Osteocyte (in vitro differentiated cells): ENCODE measurements around the gene NAPA. TPM values are rescaled to one million over a fixed set of nuclear protein-coding genes. Genes with fewer than 3 reads are reported as not detected.

Source experiments
- DNase-seq: peaks from one replicate; pipeline ENCODE4 v3.0.0; 2021; ENCODE audit warnings: mixed read lengths; ENCODE audit not compliant: unreplicated experiment; ENCODE audit errors: extremely low spot score
- H3K27ac Mint-ChIP-seq: one replicate; pipeline ENCODE4 v1.8.0; 2021; ENCODE audit warnings: mild to moderate bottlenecking, mixed read lengths; ENCODE audit not compliant: unreplicated experiment
- H3K27me3 Mint-ChIP-seq: one replicate; pipeline ENCODE4 v1.8.0; 2021; ENCODE audit warnings: mixed read lengths; ENCODE audit not compliant: unreplicated experiment
- H3K36me3 Mint-ChIP-seq: one replicate; pipeline ENCODE4 v1.8.0; 2021; ENCODE audit warnings: mixed read lengths; ENCODE audit not compliant: unreplicated experiment
- H3K4me1 Mint-ChIP-seq: one replicate; pipeline ENCODE4 v1.8.0; 2021; ENCODE audit warnings: mixed read lengths; ENCODE audit not compliant: unreplicated experiment
- H3K4me3 Mint-ChIP-seq: one replicate; pipeline ENCODE4 v1.8.0; 2021; ENCODE audit warnings: mild to moderate bottlenecking, moderate library complexity, mixed read lengths; ENCODE audit not compliant: unreplicated experiment
- H3K9me3 Mint-ChIP-seq: one replicate; pipeline ENCODE4 v1.8.0; 2021; ENCODE audit warnings: mixed read lengths; ENCODE audit not compliant: unreplicated experiment
- CTCF ChIP-seq: fragments of 200-600 bp; sonication (generic); IDR thresholded peaks from 2 replicates; pipeline ENCODE4 v1.5.0; 2021; ENCODE audit warnings: antibody characterized with exemption, mild to moderate bottlenecking, moderate library complexity
- total RNA-seq: library from RNA; stranded (reverse); gene quantifications from 2 replicates; pipeline ENCODE4 v1.2.1, GENCODE V29; 2021

Gene NAPA
- total RNA-seq, 1 donor from 2014 or later: 104 TPM

- no peak for TF ChIP-seq CTCF
- no peaks in the 10 kb centered on the region for H3K36me3 Mint-ChIP-seq
- no peaks in the 10 kb centered on the region for H3K9me3 Mint-ChIP-seq
- no peak for DNase-seq
- peaks cover 31% of the 10 kb centered on the region for H3K27me3 Mint-ChIP-seq
- no peak overlapping the region for H3K4me3 Mint-ChIP-seq
- H3K27ac Mint-ChIP-seq: no peak overlapping the region
- peaks cover 5% of the 10 kb centered on the region for H3K4me1 Mint-ChIP-seq
Observed at GRCh38 chr19:47471381-47471732, 43.5 kb downstream of the NAPA start.

GRCh38 chr19:47470447-47471195, 44.2 kb downstream of the NAPA start:
- Mint-ChIP-seq H3K27me3 (peaks cover 34% of the 10 kb centered on the region), H3K36me3 (no peaks in the 10 kb centered on the region), H3K27ac (no peak overlapping the region), H3K4me1 (peaks cover 5% of the 10 kb centered on the region), H3K4me3 (no peak overlapping the region), H3K9me3 (no peaks in the 10 kb centered on the region)
- no peak for DNase-seq
- no peak for TF ChIP-seq CTCF

GRCh38 chr19:47469719-47470118, 45.1 kb downstream of the NAPA start:
- Mint-ChIP-seq H3K9me3 (no peaks in the 10 kb centered on the region), H3K4me1 (peaks cover 5% of the 10 kb centered on the region), H3K4me3 (no peak overlapping the region), H3K27me3 (peaks cover 40% of the 10 kb centered on the region), H3K36me3 (no peaks in the 10 kb centered on the region), H3K27ac (no peak overlapping the region)
- TF ChIP-seq CTCF: no peak
- no peak for DNase-seq

- no peaks in the 10 kb centered on the region for H3K9me3 Mint-ChIP-seq
- no peaks in the 10 kb centered on the region for H3K36me3 Mint-ChIP-seq
- peaks cover 5% of the 10 kb centered on the region for H3K4me1 Mint-ChIP-seq
- no peak for DNase-seq
- TF ChIP-seq CTCF: no peak
- H3K27me3 Mint-ChIP-seq: peaks cover 44% of the 10 kb centered on the region
- no peak overlapping the region for H3K4me3 Mint-ChIP-seq
- H3K27ac Mint-ChIP-seq: no peak overlapping the region
Observed at GRCh38 chr19:47469363-47469700, 45.5 kb downstream of the NAPA start.

GRCh38 chr19:47467914-47468313, 46.9 kb downstream of the NAPA start:
- Mint-ChIP-seq H3K9me3 (no peaks in the 10 kb centered on the region), H3K27me3 (peaks cover 44% of the 10 kb centered on the region)

More at GRCh38 chr19:47467914-47468313, 46.9 kb downstream of the NAPA start:
- no peak for TF ChIP-seq CTCF
- Mint-ChIP-seq H3K27ac (no peak overlapping the region), H3K4me1 (peaks cover 5% of the 10 kb centered on the region), H3K36me3 (no peaks in the 10 kb centered on the region), H3K4me3 (no peak overlapping the region)
- DNase-seq: no peak
